GM21619 (cell line): ENCODE results near the gene RINL.

Experiments
- ATAC-seq: cut with Tn5 transposase; IDR thresholded peaks from one replicate; pipeline ENCODE4 v1.9.1; 2021; ENCODE audit not compliant: unreplicated experiment

The RINL gene

DNA sequence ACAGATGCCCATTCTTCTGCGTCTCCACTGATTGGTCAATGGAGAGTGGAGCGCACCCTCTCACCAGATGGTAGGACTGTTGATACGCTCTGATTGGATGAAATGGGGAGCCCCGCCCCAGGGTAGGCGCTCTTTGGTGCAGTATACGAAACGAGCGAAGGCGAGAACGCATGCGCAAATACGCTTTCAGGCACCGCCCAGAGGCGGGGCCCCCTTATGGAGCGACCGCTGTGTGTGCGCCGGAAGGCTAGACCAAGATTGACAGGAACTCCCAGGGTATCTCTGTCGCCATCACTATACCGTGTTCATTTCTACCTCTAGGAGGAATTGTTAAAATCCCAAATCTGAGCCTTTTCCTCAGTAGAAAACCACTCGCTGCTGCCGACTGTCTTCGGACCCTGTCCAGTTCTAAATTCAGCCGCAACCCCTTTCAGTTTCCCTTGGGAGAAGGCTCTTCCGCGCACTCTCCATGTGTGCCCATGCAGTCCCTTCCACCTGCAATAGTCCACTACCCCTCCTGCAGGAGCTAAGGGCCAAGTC, 27.6 kb downstream of the RINL start:
- ATAC-seq, result peak; percentile 53

DNA sequence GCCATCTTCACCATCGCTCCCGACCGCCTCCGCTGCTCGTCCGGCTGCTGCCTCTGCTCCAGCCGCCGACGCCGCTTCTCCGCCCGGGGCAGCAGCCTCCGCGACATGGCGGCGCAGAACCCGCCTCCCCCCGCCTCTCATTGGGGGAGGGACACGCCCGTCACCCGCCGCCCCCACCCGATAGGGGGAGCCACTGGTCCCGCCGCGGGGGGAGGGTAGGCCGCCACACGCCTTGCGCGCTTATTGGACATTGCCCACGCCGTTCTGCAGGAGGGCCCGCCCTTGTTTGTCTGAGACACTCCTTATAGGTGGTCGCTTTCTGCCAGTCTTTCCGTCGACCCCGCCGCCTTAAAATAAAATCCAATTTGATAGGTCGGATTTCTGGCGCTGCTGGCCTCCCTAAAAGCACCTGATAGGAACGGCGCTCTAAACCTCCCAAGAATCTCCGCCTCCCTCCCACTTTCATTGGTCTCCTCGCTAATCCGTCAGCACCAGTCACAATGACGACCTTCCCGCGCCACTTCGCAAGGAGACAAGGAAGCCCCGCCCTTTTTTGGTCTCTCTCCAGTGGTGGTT, 28.1 kb downstream of the RINL start, which contains the start of gene HNRNPL:
TSS of gene HNRNPL (minus strand) at position 127 of the 576 bp plus-strand sequence. CDS start at position 107, 20 bp downstream.
- ATAC-seq, result peak; percentile 53

DNA sequence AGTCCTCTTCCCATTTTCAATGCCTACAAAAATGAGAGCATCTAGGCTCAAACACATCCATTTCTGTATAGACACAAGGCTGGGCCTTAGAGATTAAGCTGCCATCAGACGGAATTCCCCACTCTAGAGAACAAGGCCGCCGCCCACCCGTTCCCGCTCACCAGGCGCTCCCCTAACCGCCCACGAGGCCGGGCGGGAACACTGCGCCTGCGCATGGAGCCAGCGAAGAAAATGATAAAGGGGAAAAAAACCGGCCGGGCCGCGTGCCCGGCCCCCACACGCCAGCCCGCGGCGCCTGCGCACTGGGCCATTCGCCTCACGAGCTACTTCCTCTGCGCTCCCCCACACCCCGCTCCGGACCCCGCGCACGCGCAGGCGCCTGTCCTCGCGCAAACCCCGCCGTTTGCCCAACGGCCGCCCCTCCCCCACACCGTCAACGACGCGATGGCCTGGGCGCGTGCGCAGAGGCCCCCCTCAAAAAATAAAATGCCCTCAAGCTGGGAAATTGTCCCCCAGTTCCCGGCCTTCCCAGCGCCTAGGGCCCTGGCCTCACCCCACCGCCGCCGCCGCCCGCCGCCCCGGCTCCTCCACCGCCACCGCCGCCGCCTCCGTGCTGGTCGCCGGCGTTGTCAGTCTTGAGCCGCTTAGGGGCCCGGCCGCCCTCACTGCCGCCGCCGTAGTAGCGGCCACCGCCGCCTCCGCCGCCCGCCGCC, 28.8 kb downstream of the RINL start:
- ATAC-seq, result no peak

DNA sequence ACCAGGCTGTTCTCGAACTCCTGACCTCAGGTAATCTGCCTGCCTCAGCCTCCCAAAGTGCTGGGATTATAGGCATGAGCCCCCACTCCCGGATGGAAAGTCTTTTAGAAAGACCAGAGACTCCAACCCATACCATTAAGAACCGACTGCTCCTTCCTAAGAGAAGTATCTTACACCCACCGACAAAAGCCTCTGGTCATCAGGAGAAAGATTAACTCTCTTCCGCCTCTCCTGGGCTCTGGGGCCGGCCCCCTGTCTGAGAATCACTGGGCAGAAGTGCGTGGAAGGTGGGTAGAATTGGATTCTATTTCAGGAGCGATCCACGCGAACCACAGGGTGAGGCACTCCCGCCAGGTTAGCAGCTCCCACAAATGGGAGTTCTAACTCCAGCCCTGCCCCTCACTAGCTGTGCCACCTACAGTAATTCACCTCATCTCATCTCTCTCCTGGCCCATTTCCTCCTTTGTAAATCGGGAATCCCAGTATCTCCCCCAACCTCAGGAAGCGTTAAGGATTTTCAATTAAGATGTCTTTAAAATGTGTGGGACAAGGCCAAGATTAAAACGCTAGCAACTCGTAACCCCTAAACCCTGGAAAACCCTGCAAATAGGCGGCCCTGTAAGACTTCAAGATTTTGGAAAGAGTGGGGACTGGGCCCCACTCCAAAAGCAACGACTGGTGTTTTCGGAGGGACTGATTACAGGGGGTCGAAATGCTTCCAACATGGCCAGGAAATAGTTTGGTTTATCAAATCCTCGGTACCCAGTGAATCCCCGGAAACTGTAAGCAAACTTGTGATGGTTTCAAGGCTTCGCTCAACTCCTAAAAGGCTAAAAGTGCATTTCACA, 29.6 kb downstream of the RINL start:
- ATAC-seq, result no peak

DNA sequence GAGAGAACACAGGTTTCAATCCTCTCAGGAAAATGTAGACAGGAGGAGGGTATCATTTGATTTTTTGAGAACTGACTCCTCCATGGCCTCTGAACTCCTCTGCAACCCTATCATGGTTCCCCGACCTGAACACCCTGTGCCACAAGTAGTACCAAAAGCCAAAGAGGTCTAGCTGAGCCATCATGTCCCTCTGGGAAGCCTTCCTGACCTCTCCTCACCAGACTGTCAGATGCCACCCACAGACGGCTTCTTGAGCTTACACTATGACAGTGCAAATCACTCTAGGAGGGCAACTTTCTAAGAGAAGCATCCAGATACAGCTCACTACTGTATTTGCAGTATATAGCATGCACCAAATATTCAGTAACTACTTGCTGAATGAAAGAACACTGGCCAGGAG, 32.0 kb downstream of the RINL start:
- no peak for ATAC-seq

DNA sequence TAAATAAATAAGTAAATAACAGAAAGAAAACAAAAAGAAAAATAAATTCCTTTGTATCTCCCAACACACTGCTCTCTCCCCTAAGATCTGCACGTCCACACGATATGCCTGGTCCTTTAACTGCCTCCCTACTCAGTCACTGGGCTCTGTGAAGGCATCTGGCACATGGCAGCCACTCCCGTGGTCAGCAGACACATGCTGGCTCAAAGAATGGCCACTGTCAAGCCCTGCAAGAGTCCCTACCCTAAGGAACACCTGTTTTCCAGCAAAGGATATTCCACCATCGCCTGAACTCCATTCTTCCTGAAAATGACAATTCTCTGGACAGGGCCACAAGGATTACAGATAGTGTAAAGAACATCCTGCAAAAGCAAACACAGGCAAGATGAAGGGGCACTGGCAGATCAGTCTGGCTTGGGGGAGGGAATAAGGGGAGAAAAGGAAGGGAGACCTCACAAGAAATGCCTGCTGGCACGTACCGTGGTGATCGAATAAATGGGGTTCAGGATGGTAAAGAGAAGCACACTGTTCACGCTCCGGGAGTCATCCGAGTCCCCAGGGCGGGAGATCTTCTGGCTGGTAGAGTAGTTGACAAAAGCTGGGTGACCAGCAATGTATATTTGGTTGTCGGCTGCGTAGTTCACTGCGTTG, 32.6 kb downstream of the RINL start:
- no peak for ATAC-seq

DNA sequence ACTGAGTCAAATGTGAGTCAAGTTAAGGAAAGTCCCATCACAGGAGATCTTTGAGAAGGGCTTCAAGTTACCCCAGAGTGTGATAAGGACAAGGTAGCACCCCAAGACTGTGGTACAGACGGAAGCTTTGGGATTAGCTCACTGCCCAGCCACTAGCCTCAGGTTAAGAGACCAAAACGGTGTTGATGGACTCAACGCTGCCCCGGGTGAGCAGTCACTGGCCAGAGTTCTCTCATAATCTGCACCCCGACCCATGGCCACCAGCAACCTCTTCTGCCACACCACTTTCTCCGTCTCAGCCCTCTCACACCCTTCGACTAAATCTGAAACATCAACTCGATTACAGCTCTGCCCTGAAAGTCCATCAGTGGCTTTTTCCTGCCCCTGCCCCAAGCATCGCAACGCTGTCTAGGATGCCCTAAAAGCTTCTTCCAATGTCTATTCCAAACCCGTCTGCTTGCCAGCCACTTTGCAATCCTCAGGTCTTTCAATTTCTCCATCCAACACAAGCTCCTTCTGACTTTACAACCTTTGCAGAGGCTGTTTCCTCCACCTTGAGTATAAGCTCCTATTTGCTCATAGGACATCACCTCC, 33.9 kb downstream of the RINL start:
- no peak for ATAC-seq

DNA sequence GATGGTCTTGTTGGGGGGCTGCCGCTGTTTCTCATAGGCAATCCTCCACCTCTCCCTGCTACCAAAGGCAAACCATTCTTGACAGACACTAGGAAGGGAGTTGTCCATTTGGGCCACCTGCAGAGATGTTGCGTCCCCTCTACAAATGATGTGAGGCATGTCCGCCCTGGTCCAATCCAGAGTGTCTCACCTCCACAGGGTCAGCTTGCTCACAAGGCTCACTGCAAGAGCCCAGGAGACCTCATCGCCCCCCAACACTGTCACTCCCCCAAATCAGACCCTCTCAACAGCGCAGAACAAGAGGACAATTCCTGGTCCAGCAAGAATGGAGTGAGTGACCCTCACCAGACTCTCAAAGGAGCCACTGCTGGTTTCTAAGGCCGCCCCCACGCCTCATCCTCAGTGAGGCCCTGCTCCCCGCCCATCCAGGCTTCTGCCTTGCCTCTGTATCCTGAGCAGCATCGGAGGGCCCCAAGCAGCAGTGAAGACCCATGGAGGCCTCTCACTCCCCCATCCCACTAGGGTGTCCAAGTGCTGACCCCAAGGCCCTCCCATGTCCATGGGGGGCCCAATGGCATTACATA, 34.8 kb downstream of the RINL start:
- no peak for ATAC-seq

DNA sequence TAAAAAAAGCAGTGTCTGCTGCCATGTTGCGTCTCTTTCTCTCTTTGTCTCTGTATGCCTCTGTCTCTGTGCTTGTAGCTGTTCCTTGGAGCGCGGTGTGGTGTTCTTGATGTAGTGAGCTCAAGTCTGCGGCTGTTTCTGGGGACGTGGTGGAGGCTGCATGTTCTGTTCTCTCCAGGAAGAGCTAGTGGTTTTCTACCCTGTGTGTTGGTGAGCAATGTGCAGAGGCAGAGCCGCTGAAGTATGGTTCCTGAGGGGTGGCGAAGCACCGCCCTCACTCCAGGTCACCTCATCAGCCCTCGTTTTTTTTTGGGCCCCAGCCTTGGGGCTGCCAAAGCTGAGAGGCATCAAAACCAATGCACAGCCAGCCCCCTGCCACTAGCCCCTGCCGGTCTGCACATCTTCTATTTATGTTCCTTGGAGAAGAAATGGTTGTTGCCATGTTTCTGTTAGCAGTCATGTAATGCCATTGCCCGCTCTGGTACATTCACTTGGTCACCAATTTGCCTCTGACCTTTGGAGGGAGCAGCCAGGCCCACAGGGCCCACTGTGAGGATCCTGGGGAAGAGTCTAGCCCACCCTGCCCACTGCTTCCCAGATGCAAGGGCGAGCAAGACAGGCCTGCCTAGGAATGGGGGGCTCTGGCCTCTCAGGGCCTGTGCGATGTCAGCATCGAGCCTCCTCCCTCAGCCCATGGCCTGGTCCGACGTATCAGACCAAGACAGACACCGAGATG, 35.5 kb downstream of the RINL start:
- ATAC-seq, result no peak

DNA sequence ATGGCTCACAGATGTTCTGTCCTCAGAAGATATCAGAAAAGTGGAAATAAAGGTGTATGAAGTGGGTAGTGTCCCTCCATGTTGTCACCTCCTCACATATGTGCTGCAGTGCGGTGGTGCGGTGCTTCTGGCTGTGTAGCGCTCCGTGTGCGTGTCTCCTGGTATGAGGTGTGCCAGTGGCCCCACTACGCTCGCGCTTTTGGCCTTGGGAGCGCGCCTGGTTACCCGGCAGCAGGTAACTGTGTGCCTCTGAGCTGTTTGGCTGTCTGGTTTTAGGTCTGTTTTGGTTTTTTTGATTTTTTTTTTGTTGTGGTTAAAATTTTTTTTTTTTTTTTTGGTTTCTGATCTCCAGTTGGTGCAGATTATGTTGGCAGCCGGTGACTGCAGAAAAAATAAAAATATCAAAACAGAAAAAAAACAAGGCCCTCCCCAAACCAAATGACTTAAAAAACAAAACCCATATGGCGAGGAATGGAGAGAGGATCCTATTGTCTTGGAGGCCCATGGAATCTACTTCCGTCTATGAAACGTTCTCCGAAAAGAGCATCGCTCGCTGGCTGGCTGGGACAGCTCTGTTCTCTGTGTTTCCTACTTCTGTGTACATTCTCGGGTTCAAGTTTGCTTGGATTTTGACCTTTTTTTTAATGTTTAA, 36.2 kb downstream of the RINL start:
- no peak for ATAC-seq

DNA sequence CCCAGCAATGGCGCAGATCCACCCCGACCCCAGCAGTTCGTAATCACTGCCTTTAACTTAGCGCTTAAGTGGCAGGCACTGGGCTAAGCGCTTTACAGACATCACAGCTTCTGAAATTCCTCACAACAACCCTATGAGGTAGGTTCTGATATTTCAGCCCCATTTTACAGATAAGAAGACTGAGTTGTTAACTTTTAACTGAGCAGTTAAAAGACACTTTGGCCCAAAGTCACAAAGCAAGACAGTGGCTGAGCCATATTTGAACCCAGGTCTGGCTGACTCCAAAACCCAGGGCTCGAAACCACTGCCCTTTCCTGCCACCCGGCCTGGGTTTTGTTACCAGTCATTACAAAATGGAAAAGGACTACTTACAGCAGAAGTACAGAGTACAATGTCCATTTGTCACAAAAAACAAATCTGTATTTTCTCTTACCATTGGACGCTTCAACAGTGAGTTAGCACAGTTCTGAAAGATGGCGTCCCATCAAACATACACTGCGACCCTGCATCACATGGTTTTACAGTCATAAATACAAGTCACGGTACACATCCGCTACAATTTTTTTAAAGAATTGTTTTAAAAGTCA, 36.8 kb downstream of the RINL start:
- ATAC-seq, result no peak

DNA sequence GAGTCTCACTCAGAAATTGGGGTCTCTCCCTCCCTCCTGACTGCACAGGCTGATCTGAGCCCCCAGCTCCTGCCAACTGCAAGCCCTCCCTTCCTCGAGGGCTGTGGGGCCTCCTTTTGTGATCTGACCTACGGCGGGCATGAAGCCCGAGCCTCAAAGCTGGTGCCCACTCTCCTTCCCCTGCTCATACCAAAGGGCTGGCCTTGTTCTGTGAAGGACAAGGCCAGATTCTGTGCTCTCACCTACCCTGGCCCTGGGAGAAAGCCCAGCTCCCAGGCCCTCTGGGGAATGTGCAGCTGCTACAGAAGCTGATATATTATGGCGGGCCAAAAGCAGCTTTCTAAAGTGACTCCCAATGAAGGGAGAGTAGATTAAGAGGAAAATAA, 37.5 kb downstream of the RINL start:
- ATAC-seq, result no peak

DNA sequence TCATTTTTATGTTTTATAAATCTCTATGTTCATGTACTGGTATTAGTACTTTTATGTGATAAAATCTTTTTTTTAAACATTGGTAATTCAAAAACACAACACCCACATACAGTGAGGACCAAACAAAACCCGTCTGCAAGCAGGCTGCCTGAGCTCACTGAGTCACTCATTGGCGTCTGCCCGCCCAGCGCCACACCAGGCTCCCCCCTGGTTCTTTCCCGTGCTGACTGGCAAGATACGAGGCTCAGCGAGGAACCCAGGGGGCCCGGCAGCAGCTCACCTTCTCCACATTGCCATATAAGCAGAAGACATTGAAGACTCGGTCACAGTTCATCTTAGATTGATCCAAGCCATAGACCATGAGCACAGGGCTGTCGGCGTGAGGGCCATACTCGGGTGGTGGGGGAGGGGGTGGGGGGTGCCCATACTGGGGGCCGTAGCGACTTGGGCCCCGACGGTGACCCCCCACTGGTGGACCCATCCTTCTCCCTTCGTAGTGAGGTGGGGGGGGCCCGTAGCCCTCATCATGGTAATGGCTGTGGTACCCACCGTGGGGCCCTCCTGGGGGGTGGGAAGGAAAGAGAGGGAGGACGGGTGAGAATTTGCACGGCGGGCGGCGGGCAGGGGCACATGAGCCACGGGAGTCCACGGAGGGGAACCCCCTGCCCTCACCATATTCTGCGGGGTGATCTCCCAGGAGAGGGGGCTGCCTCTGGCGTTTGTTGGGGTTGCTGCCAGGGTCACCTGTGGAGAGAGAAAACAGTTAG, 38.1 kb downstream of the RINL start:
- ATAC-seq, result no peak

DNA sequence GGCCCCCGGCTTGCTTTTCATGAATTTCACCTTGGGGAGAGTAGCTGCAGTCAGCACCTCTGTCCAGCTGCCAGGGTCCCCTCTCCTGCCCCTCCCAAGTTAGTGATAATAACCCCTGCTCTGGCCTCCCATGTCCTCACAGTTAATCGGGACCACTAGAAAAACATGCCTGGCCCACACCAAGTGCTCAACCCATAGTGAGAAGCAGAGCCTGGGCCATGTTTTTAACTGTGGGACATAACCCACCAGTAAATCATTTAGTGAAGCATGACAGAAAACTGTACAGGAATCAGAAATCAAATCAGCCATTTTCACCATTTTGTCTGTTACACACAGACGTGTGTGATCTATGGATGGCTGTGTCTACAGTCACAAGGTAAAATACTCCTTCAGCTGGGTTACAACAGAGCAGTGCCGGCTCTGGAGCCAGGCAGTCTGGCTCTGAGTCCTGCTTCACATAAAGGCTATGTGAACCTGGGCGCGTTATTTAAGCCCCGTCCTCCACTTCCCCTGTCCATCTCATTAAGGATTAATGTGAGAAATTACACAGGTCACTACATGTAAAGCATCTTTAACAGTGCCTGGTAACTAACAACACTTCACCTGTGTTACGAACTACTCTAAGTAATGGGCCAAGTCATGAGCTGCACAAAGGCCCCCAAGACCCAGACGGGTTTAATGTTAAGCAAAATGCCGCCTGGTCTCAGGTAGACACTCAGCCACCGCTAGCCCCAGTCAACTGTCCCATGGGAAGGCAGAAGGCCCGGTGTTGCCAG, 38.9 kb downstream of the RINL start:
- ATAC-seq, result no peak

DNA sequence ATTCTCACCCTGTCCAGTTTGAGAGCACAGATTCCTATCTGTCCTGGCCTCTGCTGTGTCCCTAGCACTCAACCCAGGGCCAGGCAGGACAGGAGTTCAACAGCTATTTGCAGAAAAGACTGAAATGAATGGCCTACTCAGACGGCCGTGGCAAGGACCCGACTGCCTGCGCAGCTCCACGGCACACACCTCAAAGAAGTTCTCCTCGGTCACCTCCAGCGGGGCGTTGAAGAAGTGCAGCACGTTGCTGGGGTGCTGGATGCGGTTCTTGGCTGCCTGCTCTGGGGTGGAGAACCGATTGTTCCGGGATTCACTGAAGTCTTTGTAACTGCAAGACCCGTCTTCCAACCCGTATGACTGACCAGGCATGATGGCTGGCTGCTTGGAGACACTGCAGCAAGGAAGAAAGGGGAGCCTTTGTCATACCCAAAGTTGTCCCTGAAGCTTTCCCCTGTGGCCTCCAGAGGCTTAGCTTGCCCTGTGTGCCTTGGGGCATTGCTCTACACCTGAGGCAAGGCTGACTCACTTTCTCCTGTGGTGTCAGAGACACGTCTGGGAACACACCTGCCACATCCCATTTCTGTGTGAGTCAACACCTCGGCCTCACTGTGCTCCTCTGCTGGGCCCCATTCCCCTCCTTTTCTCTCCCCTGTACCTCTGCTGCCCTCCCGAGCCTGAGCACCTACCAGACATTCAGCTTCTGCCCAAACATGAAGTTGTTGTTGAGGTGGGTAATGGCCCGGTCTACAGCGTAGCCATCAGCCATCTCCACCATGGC, 39.7 kb downstream of the RINL start:
- ATAC-seq, result no peak

DNA sequence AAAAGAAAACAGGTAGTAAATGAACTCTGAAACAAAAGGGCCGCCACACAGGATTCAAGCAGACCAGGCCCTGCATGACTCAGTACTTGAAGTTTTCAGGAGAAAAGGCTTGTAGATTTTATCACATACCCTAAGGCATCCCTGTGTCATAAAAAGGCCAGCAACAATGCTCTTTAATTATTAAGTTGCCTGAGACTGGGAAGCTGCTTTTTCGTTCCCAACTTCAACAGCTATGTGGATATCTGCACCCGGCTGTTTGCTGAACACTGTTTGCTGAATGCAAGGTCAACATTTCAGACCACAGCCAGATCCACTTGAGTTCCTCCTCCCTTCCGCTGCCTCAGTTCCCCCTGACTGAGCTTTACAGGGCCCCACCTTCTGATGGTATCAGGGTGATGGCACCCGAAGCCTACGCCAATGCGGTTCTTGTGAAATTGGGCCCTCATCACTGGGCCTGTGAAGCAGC, 40.4 kb downstream of the RINL start:
- ATAC-seq, result no peak
